NB4 (cell line): ENCODE results near the gene CTDP1.

Source experiments
- DNase-seq: peaks from one replicate; pipeline ENCODE4 v3.0.0; 2010; ENCODE audit warnings: low read depth
- H3K4me3 ChIP-seq: one replicate; pipeline ENCODE4 v1.5.1; 2011; ENCODE audit warnings: mild to moderate bottlenecking, low read depth, low read length, moderate library complexity
- CTCF ChIP-seq: IDR thresholded peaks from one replicate; pipeline ENCODE4 v1.5.1; 2012; ENCODE audit warnings: low read depth, low read length
- MAX ChIP-seq: IDR thresholded peaks from 2 replicates; pipeline ENCODE4 v1.6.1; 2011; ENCODE audit warnings: low read depth, low read length
- MYC ChIP-seq: IDR thresholded peaks from 2 replicates; pipeline ENCODE4 v1.6.1; 2011; ENCODE audit warnings: low read depth, low read length
- POLR2A ChIP-seq: IDR thresholded peaks from 2 replicates; pipeline ENCODE4 v1.6.1; 2011; ENCODE audit warnings: mild to moderate bottlenecking; ENCODE audit not compliant: insufficient read length; ENCODE audit errors: extremely low read depth

Gene CTDP1

DNA sequence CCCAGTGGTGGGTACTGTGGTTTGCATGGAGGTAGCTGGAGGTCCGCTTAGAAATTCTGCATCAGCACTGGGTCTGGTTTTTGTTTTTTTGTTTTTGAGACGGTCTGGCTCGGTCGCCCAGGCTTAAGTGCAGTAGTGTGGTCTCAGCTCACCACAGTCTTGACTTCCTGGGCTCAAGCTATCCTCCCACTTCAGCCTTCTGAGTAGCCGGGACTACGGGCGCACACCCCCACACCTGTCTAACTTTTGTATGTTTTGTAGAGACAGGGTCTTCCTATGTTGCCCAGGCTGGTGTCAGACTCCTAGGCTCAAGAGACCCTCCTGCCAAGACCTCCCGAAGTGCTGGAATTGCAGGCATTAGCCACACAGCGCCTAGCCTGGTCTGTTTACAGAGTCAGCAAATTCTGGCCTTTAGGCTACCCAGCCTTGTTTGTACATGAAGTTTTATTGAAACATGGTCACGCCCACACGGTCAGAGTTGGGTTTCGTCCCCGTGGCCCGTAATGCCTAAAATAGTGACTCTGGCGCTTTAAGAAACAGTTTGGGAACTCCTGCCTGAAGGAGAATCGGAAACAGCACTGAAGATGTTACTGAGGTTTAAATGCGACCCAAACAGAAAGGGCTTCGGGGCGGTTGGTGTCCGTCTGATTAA lies 32.7 kb downstream of the CTDP1 start:
- no peak for TF ChIP-seq POLR2A
- no peak for TF ChIP-seq MYC
- no peak for TF ChIP-seq CTCF
- no peak for TF ChIP-seq MAX
- no peak overlapping the region for H3K4me3 ChIP-seq

DNA sequence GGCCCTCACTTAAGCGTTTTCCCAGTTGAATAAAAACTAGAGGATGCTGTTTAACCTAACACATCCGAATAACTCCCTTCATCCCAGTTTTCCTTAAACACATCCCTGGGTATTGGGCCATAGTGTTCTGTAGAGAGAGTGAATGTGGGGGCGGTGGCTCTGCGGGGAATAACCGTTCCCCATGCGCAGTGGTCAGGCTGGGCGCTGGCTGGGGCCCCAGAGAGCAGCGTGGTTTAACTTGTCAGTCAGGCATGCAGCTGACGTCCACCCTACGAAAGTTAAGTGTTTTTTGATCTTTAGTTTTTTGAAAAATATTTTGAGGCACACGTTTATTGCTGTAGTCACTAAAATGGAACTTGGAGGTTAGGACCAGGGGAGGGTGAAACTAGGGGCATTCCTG lies 33.7 kb downstream of the CTDP1 start:
- TF ChIP-seq CTCF (no peak), POLR2A (no peak), MAX (no peak), MYC (no peak)
- DNase-seq: no peak
- H3K4me3 ChIP-seq: no peak overlapping the region

More for the DNA sequence above, 32.7 kb downstream of the CTDP1 start:
- DNase-seq: no peak

DNA sequence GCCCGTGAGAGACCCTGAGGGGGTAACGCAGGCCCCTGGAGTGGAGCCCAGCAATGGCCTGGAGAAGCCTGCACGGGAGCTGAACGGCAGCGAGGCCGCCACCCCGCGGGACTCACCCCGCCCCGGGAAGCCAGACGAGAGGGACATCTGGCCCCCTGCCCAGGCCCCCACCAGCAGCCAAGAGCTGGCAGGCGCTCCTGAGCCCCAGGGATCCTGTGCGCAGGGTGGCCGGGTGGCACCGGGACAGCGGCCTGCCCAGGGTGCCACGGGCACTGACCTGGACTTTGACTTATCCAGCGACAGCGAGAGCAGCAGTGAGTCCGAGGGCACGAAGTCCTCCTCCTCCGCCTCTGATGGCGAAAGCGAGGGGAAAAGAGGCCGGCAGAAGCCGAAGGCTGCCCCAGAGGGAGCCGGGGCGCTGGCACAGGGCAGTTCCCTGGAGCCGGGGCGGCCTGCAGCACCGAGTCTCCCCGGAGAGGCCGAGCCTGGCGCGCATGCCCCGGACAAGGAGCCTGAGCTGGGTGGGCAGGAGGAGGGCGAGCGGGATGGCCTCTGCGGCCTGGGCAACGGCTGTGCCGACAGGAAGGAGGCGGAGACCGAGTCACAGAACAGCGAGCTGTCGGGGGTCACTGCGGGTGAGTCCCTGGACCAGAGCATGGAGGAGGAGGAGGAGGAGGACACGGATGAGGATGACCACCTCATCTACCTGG lies 35.1 kb downstream of the CTDP1 start:
- no peak for DNase-seq
- TF ChIP-seq CTCF (no peak), MYC (no peak), MAX (no peak)
- no peak overlapping the region for H3K4me3 ChIP-seq

DNA sequence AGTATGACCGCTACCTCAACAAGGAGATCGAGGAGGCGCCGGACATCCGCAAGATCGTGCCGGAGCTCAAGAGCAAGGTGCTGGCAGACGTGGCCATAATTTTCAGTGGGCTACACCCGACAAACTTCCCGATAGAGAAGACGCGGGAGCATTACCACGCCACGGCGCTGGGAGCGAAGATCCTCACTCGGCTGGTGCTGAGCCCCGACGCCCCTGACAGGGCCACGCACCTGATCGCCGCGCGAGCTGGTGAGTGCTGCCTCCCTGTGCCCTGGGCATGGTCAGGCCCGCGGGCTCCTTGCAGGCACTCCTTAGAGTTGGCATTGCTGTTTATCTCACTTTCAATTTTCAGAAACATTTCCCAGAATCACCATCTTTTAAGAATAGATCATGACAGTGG lies 35.7 kb downstream of the CTDP1 start:
- H3K4me3 ChIP-seq: no peak overlapping the region

GRCh38 chr18:79717059-79717458 lies 37.5 kb downstream of the CTDP1 start:
- no peak for TF ChIP-seq CTCF
- no peak for TF ChIP-seq MAX
- no peak for TF ChIP-seq MYC
- no peak for TF ChIP-seq POLR2A
- H3K4me3 ChIP-seq: no peak overlapping the region
- no peak for DNase-seq

More for the DNA sequence above, 35.7 kb downstream of the CTDP1 start:
- no peak for DNase-seq
- TF ChIP-seq MYC: no peak
- no peak for TF ChIP-seq POLR2A
- TF ChIP-seq MAX: no peak
- TF ChIP-seq CTCF: no peak
